ENCODE measurements around the gene RAB3GAP1.

The RAB3GAP1 gene

GRCh38 chr2:135052042-135052876 is at the start of gene RAB3GAP1:
TSS of gene RAB3GAP1 (plus strand) at chr2:135052292. CDS start at chr2:135052308, 16 bp downstream.
- TF ChIP-seq POLR2A (IDR thresholded peaks at IDR 0.05; ENCODE audit: extremely low read depth, insufficient read length) (peak; percentile 83), MYC (IDR thresholded peaks at IDR 0.05; ENCODE audit: low read depth, low read length) (peak; percentile 22; the same call in 1 of the 2 replicates), CTCF (IDR thresholded peaks at IDR 0.05; ENCODE audit: low read depth, low read length) (no peak), MAX (IDR thresholded peaks at IDR 0.05; ENCODE audit: low read depth, low read length) (peak; percentile 23; the same call in 1 of the 2 replicates)
- peak within 1 kb of the TSS; percentile 96 for H3K4me3 ChIP-seq (ENCODE audit: low read depth, low read length)
- peak; percentile 94 for DNase-seq (ENCODE audit: low read depth)

- DNase-seq (ENCODE audit: low read depth): no peak
- TF ChIP-seq POLR2A (IDR thresholded peaks at IDR 0.05; ENCODE audit: extremely low read depth, insufficient read length) (no peak), MYC (IDR thresholded peaks at IDR 0.05; ENCODE audit: low read depth, low read length) (no peak), CTCF (IDR thresholded peaks at IDR 0.05; ENCODE audit: low read depth, low read length) (no peak), MAX (IDR thresholded peaks at IDR 0.05; ENCODE audit: low read depth, low read length) (no peak)
- H3K4me3 ChIP-seq (ENCODE audit: low read depth, low read length): no peak overlapping the region
These were observed 49.3 kb upstream of the RAB3GAP1 start for GRCh38 chr2:135002836-135003235.

- no peak overlapping the region for H3K4me3 ChIP-seq (ENCODE audit: low read depth, low read length)
- peak; percentile 80 for DNase-seq (ENCODE audit: low read depth)
- peak; percentile 40; the same call in 1 of the 2 replicates for TF ChIP-seq MAX (IDR thresholded peaks at IDR 0.05; ENCODE audit: low read depth, low read length)
- TF ChIP-seq POLR2A (IDR thresholded peaks at IDR 0.05; ENCODE audit: extremely low read depth, insufficient read length): no peak
- peak; percentile 97 for TF ChIP-seq CTCF (IDR thresholded peaks at IDR 0.05; ENCODE audit: low read depth, low read length)
- no peak for TF ChIP-seq MYC (IDR thresholded peaks at IDR 0.05; ENCODE audit: low read depth, low read length)
These were observed 47.9 kb upstream of the RAB3GAP1 start for GRCh38 chr2:135004005-135004746.

GRCh38 chr2:135005753-135006152 is 46.3 kb upstream of the RAB3GAP1 start:
- H3K4me3 ChIP-seq (ENCODE audit: low read depth, low read length): no peak overlapping the region
- TF ChIP-seq POLR2A (IDR thresholded peaks at IDR 0.05; ENCODE audit: extremely low read depth, insufficient read length) (no peak), CTCF (IDR thresholded peaks at IDR 0.05; ENCODE audit: low read depth, low read length) (no peak), MAX (IDR thresholded peaks at IDR 0.05; ENCODE audit: low read depth, low read length) (no peak), MYC (IDR thresholded peaks at IDR 0.05; ENCODE audit: low read depth, low read length) (no peak)
- no peak for DNase-seq (ENCODE audit: low read depth)

- no peak for DNase-seq (ENCODE audit: low read depth)
- H3K4me3 ChIP-seq (ENCODE audit: low read depth, low read length): no peak overlapping the region
- no peak for TF ChIP-seq CTCF (IDR thresholded peaks at IDR 0.05; ENCODE audit: low read depth, low read length)
- no peak for TF ChIP-seq MAX (IDR thresholded peaks at IDR 0.05; ENCODE audit: low read depth, low read length)
- TF ChIP-seq POLR2A (IDR thresholded peaks at IDR 0.05; ENCODE audit: extremely low read depth, insufficient read length): no peak
- no peak for TF ChIP-seq MYC (IDR thresholded peaks at IDR 0.05; ENCODE audit: low read depth, low read length)
These were observed 42.8 kb upstream of the RAB3GAP1 start for GRCh38 chr2:135009339-135009738.

Measured in NB4 (cell line).